HCT116 (cell line): ENCODE data around the gene EIF6. TPM values are rescaled to one million over a fixed set of nuclear protein-coding genes. Genes with fewer than 3 reads are reported as not detected.

Experiments
- ATAC-seq: fragments of 200-7000 bp; cut with Tn5 transposase; 2 replicates; pipeline ENCODE4 v1.9.1; 2020; ENCODE audit warnings: mild to moderate bottlenecking, moderate library complexity
- BruUV-seq: library from RNA; stranded (reverse); fragments of 400-500 nt; replicated peaks from 2 replicates; lab custom pipeline; 2021; lab: Mats Ljungman, UMichigan
- CTCF ChIA-PET: fragments of 300-600 bp; sonication (Branson Sonifier 250); formaldehyde crosslinking; loops from one replicate; lab custom pipeline; 2021; ENCODE audit warnings: antibody characterized with exemption; lab: Charles Lee
- POLR2A ChIA-PET: fragments of 300-600, 350-600 bp; sonication (Branson Sonifier 250); formaldehyde crosslinking; loops from one replicate; lab custom pipeline; 2021; ENCODE audit warnings: antibody characterized with exemption; lab: Charles Lee
- RAD21 ChIA-PET, 2 experiments: fragments of 300-600 bp; sonication (Branson Sonifier 250); formaldehyde crosslinking; loops; one replicate each; lab custom pipeline; 2023; ENCODE audit warnings: low total read pairs in 2 of 2; ENCODE audit not compliant: uncharacterized antibody in 2 of 2, unreplicated experiment in 2 of 2, low non-redundant PET in 1 of 2; lab: Charles Lee
- DNase-seq: peaks from one replicate; pipeline ENCODE4 v3.0.0-alpha.2; 2010; ENCODE audit warnings: low read depth, low spot score
- H2AFZ ChIP-seq: fragments of 200-600 bp; shearing (Covaris generic), sonication (generic); 2 replicates; pipeline ENCODE4 v1.6.1; 2017; ENCODE audit warnings: low read depth, mixed run types, mixed read lengths, antibody characterized with exemption, low read length; ENCODE audit not compliant: poor library complexity, severe bottlenecking
- H3K27ac ChIP-seq: 2 replicates; pipeline ENCODE4 v1.5.1; 2012; ENCODE audit warnings: low read depth, low read length
- H3K27me3 ChIP-seq: fragments of 200-600 bp; sonication (generic); 2 replicates; pipeline ENCODE4 v1.6.1; 2016; ENCODE audit warnings: mixed run types, low read length, mixed read lengths; ENCODE audit not compliant: insufficient read depth
- H3K36me3 ChIP-seq, 2 experiments: fragments of 200-500 bp in 1 of 2; fragments of 200-600 bp in 1 of 2; sonication (Bioruptor generic) in 1 of 2; sonication (generic) in 1 of 2; 2 replicates each; pipeline versions ENCODE4 v1.5.1 to v1.6.1; 2014 to 2016; ENCODE audit warnings: low read length in 2 of 2, inconsistent platforms in 1 of 2, mixed read lengths in 1 of 2, mixed run types in 1 of 2; ENCODE audit not compliant: insufficient read depth in 2 of 2, control insufficient read depth in 1 of 2
- H3K4me1 ChIP-seq, 2 experiments: fragments of 200-600 bp in 1 of 2; sonication (generic) in 1 of 2; 2 replicates each; pipeline versions ENCODE4 v1.5.1 to v1.6.1; 2012 to 2017; ENCODE audit warnings: low read length in 2 of 2, inconsistent platforms in 1 of 2, mild to moderate bottlenecking in 1 of 2, mixed read lengths in 1 of 2, mixed run types in 1 of 2, moderate library complexity in 1 of 2; ENCODE audit not compliant: insufficient read depth in 2 of 2, control insufficient read depth in 1 of 2
- H3K4me2 ChIP-seq: fragments of 200-600 bp; sonication (generic); 2 replicates; pipeline ENCODE4 v1.6.1; 2017; ENCODE audit warnings: mixed run types, low read length, mixed read lengths
- H3K4me3 ChIP-seq, 2 experiments: fragments of 200-600 bp in 1 of 2; sonication (generic) in 1 of 2; replicated peaks in 1 of 2; 2 replicates each; pipeline ENCODE4 v1.5.1; 2011 to 2016; ENCODE audit warnings: low read length in 2 of 2, control low read depth in 1 of 2, low read depth in 1 of 2, mild to moderate bottlenecking in 1 of 2, mixed read lengths in 1 of 2, mixed run types in 1 of 2
- H3K79me2 ChIP-seq: fragments of 200-600 bp; sonication (generic); 2 replicates; pipeline ENCODE4 v1.6.1; 2017; ENCODE audit warnings: mild to moderate bottlenecking, mixed run types, low read length, moderate library complexity, mixed read lengths; ENCODE audit not compliant: insufficient read depth
- H3K9ac ChIP-seq: fragments of 200-600 bp; sonication (generic); 2 replicates; pipeline ENCODE4 v1.6.1; 2016; ENCODE audit warnings: low read length, mixed read lengths
- H3K9me2 ChIP-seq: fragments of 200-600 bp; sonication (generic), shearing (Covaris generic); 2 replicates; pipeline ENCODE4 v1.6.1; 2017; ENCODE audit warnings: mixed run types, mild to moderate bottlenecking, moderate library complexity; ENCODE audit not compliant: insufficient read depth
- H3K9me3 ChIP-seq, 2 experiments: fragments of 200-500 bp in 1 of 2; fragments of 200-600 bp in 1 of 2; sonication (Bioruptor generic) in 1 of 2; sonication (generic) in 1 of 2; 2 replicates each; pipeline ENCODE4 v1.6.1; 2014 to 2017; ENCODE audit warnings: low read length in 2 of 2, mixed read lengths in 2 of 2, inconsistent platforms in 1 of 2, low read depth in 1 of 2, mild to moderate bottlenecking in 1 of 2, mixed run types in 1 of 2, moderate library complexity in 1 of 2; ENCODE audit not compliant: control insufficient read depth in 1 of 2, insufficient read depth in 1 of 2
- H4K20me1 ChIP-seq: fragments of 200-600 bp; sonication (generic), shearing (Covaris generic); 2 replicates; pipeline ENCODE4 v1.6.1; 2017; ENCODE audit warnings: mixed run types, mild to moderate bottlenecking, moderate library complexity; ENCODE audit not compliant: insufficient read depth
- ELF1 ChIP-seq: IDR thresholded peaks from 2 replicates; pipeline ENCODE4 v1.6.1; 2012; ENCODE audit warnings: low read depth, borderline replicate concordance
- FOSL1 ChIP-seq: IDR thresholded peaks from 2 replicates; pipeline ENCODE4 v1.6.1; 2012; ENCODE audit warnings: low read depth
- JUND ChIP-seq: IDR thresholded peaks from 2 replicates; pipeline ENCODE4 v1.6.1; 2012
- REST ChIP-seq: IDR thresholded peaks from 2 replicates; pipeline ENCODE4 v1.6.1; 2012; ENCODE audit warnings: low read depth
- SIN3A ChIP-seq: IDR thresholded peaks from 2 replicates; pipeline ENCODE4 v1.6.1; 2012; ENCODE audit warnings: low read depth
- YY1 ChIP-seq: IDR thresholded peaks from 2 replicates; pipeline ENCODE4 v1.6.1; 2011; ENCODE audit warnings: low read length, low read depth, moderate library complexity, mild to moderate bottlenecking; ENCODE audit not compliant: insufficient replicate concordance; ENCODE audit errors: extremely low read depth
- intact Hi-C: fragments of 100-400 bp; cut with micrococcal nuclease; formaldehyde crosslinking; loops from 2 replicates; pipeline ENCODE4 v1.10.0; 2022
- total RNA-seq: library from RNA; stranded (reverse); gene quantifications from one replicate; pipeline ENCODE4 v1.2.1, GENCODE V29; 2021; ENCODE audit not compliant: unreplicated experiment
- TF ChIP-seq, protein P1 (sequence below), 3 experiments: fragments of 200-600 bp in 1 of 3; sonication (generic) in 1 of 3; IDR thresholded peaks in 2 of 3; conservative IDR thresholded peaks in 1 of 3; 2 replicates each; pipeline ENCODE4 v1.5.1; 2012 to 2017; ENCODE audit warnings: low read depth in 2 of 3, low read length in 2 of 3, antibody characterized with exemption in 1 of 3, borderline replicate concordance in 1 of 3, control low read depth in 1 of 3, mild to moderate bottlenecking in 1 of 3, mixed read lengths in 1 of 3, mixed run types in 1 of 3, moderate library complexity in 1 of 3; ENCODE audit not compliant: insufficient read depth in 1 of 3

The EIF6 gene
- total RNA-seq, 1 experiment from 2014 or later: 209 TPM

DNA sequence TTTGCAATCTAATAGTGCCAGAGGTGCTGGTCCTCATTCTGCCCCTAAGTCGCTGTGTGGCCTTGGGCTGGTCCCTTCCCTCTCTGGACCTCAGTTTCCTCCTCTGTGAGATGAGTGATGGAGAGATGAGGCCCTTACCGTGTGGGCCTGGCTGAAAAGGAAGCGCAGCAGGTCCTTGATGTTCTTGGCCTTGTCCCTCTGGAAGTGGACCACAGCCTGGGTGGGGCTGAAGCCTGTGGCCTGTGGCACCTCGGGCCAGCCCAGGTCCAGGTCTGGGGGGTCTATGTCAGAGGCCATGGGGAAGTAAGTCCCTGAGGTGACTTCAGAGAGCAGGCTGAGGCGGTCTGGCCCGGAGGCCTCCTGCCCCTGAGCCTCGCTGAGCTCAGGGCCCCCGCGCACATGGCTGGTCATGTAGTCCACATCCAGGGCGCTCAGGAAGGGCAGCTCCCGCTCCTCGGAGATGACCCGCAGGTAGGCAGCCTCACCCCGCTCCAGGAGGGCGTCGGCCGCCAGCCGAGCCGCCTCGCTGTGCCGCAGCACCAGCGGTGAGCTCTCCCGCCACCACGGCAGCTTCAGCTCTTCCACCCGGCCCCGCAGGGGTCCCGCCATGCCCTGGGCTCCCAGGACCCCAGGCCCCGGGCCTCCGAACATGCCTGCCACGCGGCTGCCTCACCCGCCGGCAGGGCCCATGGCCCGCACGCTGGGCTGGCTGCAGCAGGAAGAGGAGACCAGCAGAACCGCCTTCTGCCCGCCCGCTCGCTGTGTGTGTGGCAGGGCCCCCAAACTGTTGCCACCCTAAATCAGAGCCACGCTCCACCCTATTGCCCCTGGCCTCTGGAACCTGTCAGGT is 7.3 kb upstream of the EIF6 start, which contains the start of gene FAM83C:
Gene FAM83C, minus strand, starts transcription at position 772 of the 850 bp plus-strand sequence. Its CDS starts 121 bp downstream, at position 651.
- Histone ChIP-seq H3K4me3 (no peak within 1 kb of the TSS), H4K20me1 (no peaks in the 10 kb centered on the region), H3K27ac (no peak within 1 kb of the TSS), H3K9ac (no peak within 1 kb of the TSS)
- intact Hi-C loops: no loop called here
- no peak for TF ChIP-seq FOSL1
- TF ChIP-seq JUND: no peak
- TF ChIP-seq SIN3A: no peak
- no peak for TF ChIP-seq YY1
- TF ChIP-seq, protein P1, sequence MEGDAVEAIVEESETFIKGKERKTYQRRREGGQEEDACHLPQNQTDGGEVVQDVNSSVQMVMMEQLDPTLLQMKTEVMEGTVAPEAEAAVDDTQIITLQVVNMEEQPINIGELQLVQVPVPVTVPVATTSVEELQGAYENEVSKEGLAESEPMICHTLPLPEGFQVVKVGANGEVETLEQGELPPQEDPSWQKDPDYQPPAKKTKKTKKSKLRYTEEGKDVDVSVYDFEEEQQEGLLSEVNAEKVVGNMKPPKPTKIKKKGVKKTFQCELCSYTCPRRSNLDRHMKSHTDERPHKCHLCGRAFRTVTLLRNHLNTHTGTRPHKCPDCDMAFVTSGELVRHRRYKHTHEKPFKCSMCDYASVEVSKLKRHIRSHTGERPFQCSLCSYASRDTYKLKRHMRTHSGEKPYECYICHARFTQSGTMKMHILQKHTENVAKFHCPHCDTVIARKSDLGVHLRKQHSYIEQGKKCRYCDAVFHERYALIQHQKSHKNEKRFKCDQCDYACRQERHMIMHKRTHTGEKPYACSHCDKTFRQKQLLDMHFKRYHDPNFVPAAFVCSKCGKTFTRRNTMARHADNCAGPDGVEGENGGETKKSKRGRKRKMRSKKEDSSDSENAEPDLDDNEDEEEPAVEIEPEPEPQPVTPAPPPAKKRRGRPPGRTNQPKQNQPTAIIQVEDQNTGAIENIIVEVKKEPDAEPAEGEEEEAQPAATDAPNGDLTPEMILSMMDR (IDR thresholded peaks at IDR 0.05 in 2 of 3, conservative IDR thresholded peaks at IDR 0.05 in 1 of 3; ENCODE audit: borderline replicate concordance in 1 of 3, insufficient read depth in 1 of 3, low read depth in 2 of 3, low read length in 2 of 3): no peak
- no peak for TF ChIP-seq REST
- no peak for TF ChIP-seq ELF1
- TF ChIP-seq, all 23 proteins: peak for 0
- peaks cover 0 to 2% of the 10 kb centered on the region in 2 experiments; a peak in 2 of 4 replicates for H3K4me1 ChIP-seq
- no peaks in the 10 kb centered on the region for H3K9me3 ChIP-seq
- no peak for DNase-seq
- no peaks in the 10 kb centered on the region for H3K9me2 ChIP-seq
- RAD21 ChIA-PET: no interaction called here
- H3K27me3 ChIP-seq: no peaks in the 10 kb centered on the region
- ATAC-seq: no peak
- no TSS peak for BruUV-seq
- no peak within 1 kb of the TSS for H2AFZ ChIP-seq
- no peak within 1 kb of the TSS for H3K4me2 ChIP-seq
- no peaks in the 10 kb centered on the region for H3K79me2 ChIP-seq
- POLR2A ChIA-PET: no interaction called here
- CTCF ChIA-PET: interaction anchor here (5.2 kb wide), 1 partner anchor 13 kb away, joined by 27 read pairs; no protein-coding TSS in a partner anchor
- no peaks in the 10 kb centered on the region for H3K36me3 ChIP-seq
